Measurements from ENCODE around the gene LRRC7.

The LRRC7 gene

DNA sequence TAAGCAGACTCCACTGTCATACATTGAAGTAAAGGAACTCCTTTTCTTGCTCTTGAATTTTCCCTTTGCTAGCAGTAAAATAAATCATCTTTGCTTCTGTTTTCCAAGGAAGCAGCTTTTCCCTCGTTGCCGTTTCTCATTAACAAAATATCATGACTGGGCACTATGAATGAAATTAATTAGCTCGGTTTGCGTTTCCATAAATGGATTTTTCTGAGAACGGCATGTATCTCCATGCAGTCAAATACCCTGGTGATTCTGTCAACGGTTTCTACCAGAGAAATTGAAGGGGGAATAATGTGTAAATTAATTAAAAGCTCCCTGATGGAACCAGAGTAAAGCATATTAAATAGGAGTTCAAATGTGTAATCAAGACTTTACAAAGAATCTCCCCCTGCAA, 372.5 kb downstream of the LRRC7 start:
- ATAC-seq (ENCODE audit: insufficient read depth, low read depth) = no peak
- Histone ChIP-seq H3K4me1 (ENCODE audit: insufficient read depth, low read length) (no peaks in the 10 kb centered on the region), H3K79me2 (ENCODE audit: insufficient read depth, low read length) (no peaks in the 10 kb centered on the region), H3K4me2 (ENCODE audit: insufficient read depth, low read length) (no peak overlapping the region), H3K9me3 (ENCODE audit: insufficient read depth, low read length, severe bottlenecking) (no peaks in the 10 kb centered on the region), H2AFZ (ENCODE audit: low read depth, low read length) (no peak overlapping the region), H4K20me1 (ENCODE audit: insufficient read depth, low read length) (no peaks in the 10 kb centered on the region), H3K4me3 (ENCODE audit: low read depth in 1 of 2, low read length in 2 of 2) (no peak overlapping the region), H3K36me3 (ENCODE audit: insufficient read depth, low read length) (no peaks in the 10 kb centered on the region), H3K9ac (ENCODE audit: low read depth, low read length) (no peak overlapping the region), H3K27ac (ENCODE audit: low read length) (no peak overlapping the region), H3K27me3 (ENCODE audit: insufficient read depth, low read length, poor library complexity) (no peaks in the 10 kb centered on the region)
- DNase-seq = no peak
- TF ChIP-seq EZH2 (IDR thresholded peaks at IDR 0.05; ENCODE audit: borderline replicate concordance, low read depth, low read length, severe bottlenecking) (no peak), CTCF (IDR thresholded peaks at IDR 0.05; ENCODE audit: borderline replicate concordance, extremely low read depth, low read length, poor library complexity, severe bottlenecking) (no peak)

DNA sequence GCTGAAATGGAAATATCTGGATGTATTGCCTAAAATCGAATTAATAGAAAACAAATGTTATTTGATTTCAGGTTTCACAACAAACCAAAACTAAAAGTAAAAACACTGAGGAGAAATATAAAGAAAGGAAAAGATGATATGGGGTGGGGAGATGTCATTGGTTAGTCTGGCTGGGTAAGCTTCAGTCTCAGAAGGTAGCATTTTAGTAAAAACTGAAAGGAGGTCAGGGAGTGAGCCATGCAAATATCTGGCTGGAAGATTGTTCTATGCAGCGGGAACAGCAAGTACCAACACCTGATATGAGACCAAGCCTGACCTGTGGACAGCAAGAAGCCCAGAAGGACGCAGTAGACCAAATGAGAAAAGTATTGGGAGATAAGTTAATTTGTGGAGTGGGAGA, 373.1 kb downstream of the LRRC7 start:
- Histone ChIP-seq H3K4me3 (ENCODE audit: low read depth in 1 of 2, low read length in 2 of 2) (no peak overlapping the region), H4K20me1 (ENCODE audit: insufficient read depth, low read length) (no peaks in the 10 kb centered on the region), H3K4me1 (ENCODE audit: insufficient read depth, low read length) (no peaks in the 10 kb centered on the region), H3K79me2 (ENCODE audit: insufficient read depth, low read length) (no peaks in the 10 kb centered on the region), H3K27ac (ENCODE audit: low read length) (no peak overlapping the region), H3K27me3 (ENCODE audit: insufficient read depth, low read length, poor library complexity) (no peaks in the 10 kb centered on the region), H3K9me3 (ENCODE audit: insufficient read depth, low read length, severe bottlenecking) (no peaks in the 10 kb centered on the region), H3K36me3 (ENCODE audit: insufficient read depth, low read length) (no peaks in the 10 kb centered on the region), H3K9ac (ENCODE audit: low read depth, low read length) (no peak overlapping the region), H3K4me2 (ENCODE audit: insufficient read depth, low read length) (no peak overlapping the region), H2AFZ (ENCODE audit: low read depth, low read length) (no peak overlapping the region; the same call in 1 of the 2 replicates)
- ATAC-seq (ENCODE audit: insufficient read depth, low read depth) (no peak), DNase-seq (no peak)
- TF ChIP-seq EZH2 (IDR thresholded peaks at IDR 0.05; ENCODE audit: borderline replicate concordance, low read depth, low read length, severe bottlenecking) = no peak
- TF ChIP-seq CTCF (IDR thresholded peaks at IDR 0.05; ENCODE audit: borderline replicate concordance, extremely low read depth, low read length, poor library complexity, severe bottlenecking) = no peak

DNA sequence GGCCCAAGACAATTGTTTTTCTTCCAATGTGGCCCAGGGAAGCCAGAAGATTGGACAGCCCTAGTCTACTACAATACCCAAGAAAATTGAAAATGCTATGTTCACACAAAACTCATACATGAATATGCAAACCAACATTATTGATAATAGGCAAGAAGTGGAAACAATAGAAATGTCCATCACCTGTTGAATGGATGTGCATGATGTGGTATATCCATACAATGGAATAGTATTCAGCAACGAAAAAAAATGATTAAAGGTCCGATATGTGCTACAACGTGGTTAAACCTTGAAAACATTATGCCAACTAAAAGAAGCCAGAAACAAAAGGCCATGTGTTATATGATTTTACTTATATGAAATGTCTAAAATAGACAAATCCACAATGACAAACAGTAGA, 375.3 kb downstream of the LRRC7 start:
- no peak overlapping the region for H3K4me2 ChIP-seq (ENCODE audit: insufficient read depth, low read length)
- no peak for TF ChIP-seq CTCF (IDR thresholded peaks at IDR 0.05; ENCODE audit: borderline replicate concordance, extremely low read depth, low read length, poor library complexity, severe bottlenecking)
- TF ChIP-seq EZH2 (IDR thresholded peaks at IDR 0.05; ENCODE audit: borderline replicate concordance, low read depth, low read length, severe bottlenecking) = no peak

DNA sequence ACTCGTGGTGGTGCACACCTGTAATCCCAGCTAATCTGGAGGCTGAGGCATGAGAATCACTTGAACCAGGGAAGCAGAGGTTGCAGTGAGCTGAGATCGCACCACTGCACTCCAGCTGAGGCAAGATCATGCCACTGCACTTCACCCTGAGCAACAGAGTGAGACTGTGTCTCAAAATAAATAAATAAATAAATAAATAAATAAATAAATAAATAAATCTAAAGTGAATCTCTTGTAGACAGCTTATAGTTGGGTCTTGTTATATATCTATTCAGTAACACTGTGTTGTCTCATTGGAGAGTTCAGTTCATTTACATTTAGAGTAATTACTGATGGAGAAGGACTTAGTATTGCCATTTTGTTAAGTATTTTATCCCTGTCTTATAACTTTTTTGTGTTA, 379.2 kb downstream of the LRRC7 start:
- Histone ChIP-seq H3K27ac (ENCODE audit: low read length) (no peak overlapping the region), H3K79me2 (ENCODE audit: insufficient read depth, low read length) (no peaks in the 10 kb centered on the region), H2AFZ (ENCODE audit: low read depth, low read length) (no peak overlapping the region), H3K9me3 (ENCODE audit: insufficient read depth, low read length, severe bottlenecking) (no peaks in the 10 kb centered on the region), H3K4me1 (ENCODE audit: insufficient read depth, low read length) (no peaks in the 10 kb centered on the region), H3K27me3 (ENCODE audit: insufficient read depth, low read length, poor library complexity) (no peaks in the 10 kb centered on the region), H3K4me3 (ENCODE audit: low read depth in 1 of 2, low read length in 2 of 2) (no peak overlapping the region), H3K4me2 (ENCODE audit: insufficient read depth, low read length) (no peak overlapping the region), H3K9ac (ENCODE audit: low read depth, low read length) (no peak overlapping the region), H3K36me3 (ENCODE audit: insufficient read depth, low read length) (no peaks in the 10 kb centered on the region), H4K20me1 (ENCODE audit: insufficient read depth, low read length) (no peaks in the 10 kb centered on the region)
- ATAC-seq (ENCODE audit: insufficient read depth, low read depth) (no peak), DNase-seq (no peak)
- TF ChIP-seq CTCF (IDR thresholded peaks at IDR 0.05; ENCODE audit: borderline replicate concordance, extremely low read depth, low read length, poor library complexity, severe bottlenecking) (no peak), EZH2 (IDR thresholded peaks at IDR 0.05; ENCODE audit: borderline replicate concordance, low read depth, low read length, severe bottlenecking) (no peak)

More for the DNA sequence above, 375.3 kb downstream of the LRRC7 start:
- Histone ChIP-seq H3K9me3 (ENCODE audit: insufficient read depth, low read length, severe bottlenecking) (no peaks in the 10 kb centered on the region), H3K4me1 (ENCODE audit: insufficient read depth, low read length) (no peaks in the 10 kb centered on the region), H3K4me3 (ENCODE audit: low read depth in 1 of 2, low read length in 2 of 2) (no peak overlapping the region), H3K9ac (ENCODE audit: low read depth, low read length) (no peak overlapping the region), H3K36me3 (ENCODE audit: insufficient read depth, low read length) (no peaks in the 10 kb centered on the region), H3K27me3 (ENCODE audit: insufficient read depth, low read length, poor library complexity) (no peaks in the 10 kb centered on the region), H2AFZ (ENCODE audit: low read depth, low read length) (no peak overlapping the region), H4K20me1 (ENCODE audit: insufficient read depth, low read length) (no peaks in the 10 kb centered on the region), H3K27ac (ENCODE audit: low read length) (no peak overlapping the region), H3K79me2 (ENCODE audit: insufficient read depth, low read length) (no peaks in the 10 kb centered on the region)
- DNase-seq (no peak), ATAC-seq (ENCODE audit: insufficient read depth, low read depth) (no peak)

Data from DND-41 (cell line).